Type B pancreatic cell (in vitro differentiated cells): ENCODE results near the gene ZNF169. TPM values are rescaled to one million over a fixed set of nuclear protein-coding genes. Genes with fewer than 3 reads are reported as not detected.
"Not testable (repeated sequence)": the region's sequence is repeated elsewhere in the genome, so short reads cannot be mapped to it uniquely, and the experiment has no call there.

Source experiments
- DNase-seq: peaks from one replicate; pipeline ENCODE4 v3.0.0; 2021; ENCODE audit warnings: mixed read lengths; ENCODE audit not compliant: unreplicated experiment; ENCODE audit errors: extremely low spot score
- H3K27ac Mint-ChIP-seq: 2 replicates; pipeline ENCODE4 v1.8.0; 2021; ENCODE audit warnings: mild to moderate bottlenecking, mixed read lengths
- H3K27me3 Mint-ChIP-seq: 2 replicates; pipeline ENCODE4 v1.8.0; 2021; ENCODE audit warnings: mixed read lengths
- H3K36me3 Mint-ChIP-seq: 2 replicates; pipeline ENCODE4 v1.8.0; 2021; ENCODE audit warnings: mixed read lengths
- H3K4me1 Mint-ChIP-seq: one replicate; pipeline ENCODE4 v1.8.0; 2021; ENCODE audit warnings: mixed read lengths; ENCODE audit not compliant: unreplicated experiment
- H3K4me3 Mint-ChIP-seq: 2 replicates; pipeline ENCODE4 v1.8.0; 2021; ENCODE audit warnings: mild to moderate bottlenecking, mixed read lengths
- H3K9me3 Mint-ChIP-seq: 2 replicates; pipeline ENCODE4 v1.8.0; 2021; ENCODE audit warnings: mixed read lengths
- total RNA-seq: library from RNA; stranded (reverse); gene quantifications from 2 replicates; pipeline ENCODE4 v1.2.1, GENCODE V29; 2021; ENCODE audit warnings: low replicate concordance
- TF ChIP-seq, protein P1 (sequence below): fragments of 200-600 bp; sonication (generic); conservative IDR thresholded peaks from 2 replicates; pipeline ENCODE4 v1.5.0; 2021; ENCODE audit warnings: antibody characterized with exemption, mild to moderate bottlenecking

Gene ZNF169
- total RNA-seq, 1 donor from 2014 or later: 6.6 TPM

DNA sequence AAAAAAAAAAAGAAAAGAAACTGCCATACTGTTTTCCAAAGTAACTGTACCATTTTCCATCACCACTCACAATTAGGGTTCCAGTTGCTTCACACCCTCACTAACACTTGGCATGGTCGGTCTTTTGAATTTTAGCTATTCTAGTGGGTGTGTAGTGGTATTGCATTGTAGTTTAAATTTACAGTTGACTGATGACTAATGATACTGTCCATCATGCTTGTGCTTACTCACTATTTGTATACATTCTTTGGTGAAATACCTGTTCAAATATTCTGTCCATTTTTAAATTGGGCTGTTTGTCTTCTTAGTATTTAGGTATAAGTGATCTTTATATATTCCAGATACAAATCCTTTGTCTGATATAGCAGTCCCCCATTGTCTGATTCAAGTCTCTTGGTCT is 36.2 kb upstream of the ZNF169 start:
- no peaks in the 10 kb centered on the region for H3K36me3 Mint-ChIP-seq
- no peak overlapping the region for H3K4me3 Mint-ChIP-seq
- TF ChIP-seq, protein P1, sequence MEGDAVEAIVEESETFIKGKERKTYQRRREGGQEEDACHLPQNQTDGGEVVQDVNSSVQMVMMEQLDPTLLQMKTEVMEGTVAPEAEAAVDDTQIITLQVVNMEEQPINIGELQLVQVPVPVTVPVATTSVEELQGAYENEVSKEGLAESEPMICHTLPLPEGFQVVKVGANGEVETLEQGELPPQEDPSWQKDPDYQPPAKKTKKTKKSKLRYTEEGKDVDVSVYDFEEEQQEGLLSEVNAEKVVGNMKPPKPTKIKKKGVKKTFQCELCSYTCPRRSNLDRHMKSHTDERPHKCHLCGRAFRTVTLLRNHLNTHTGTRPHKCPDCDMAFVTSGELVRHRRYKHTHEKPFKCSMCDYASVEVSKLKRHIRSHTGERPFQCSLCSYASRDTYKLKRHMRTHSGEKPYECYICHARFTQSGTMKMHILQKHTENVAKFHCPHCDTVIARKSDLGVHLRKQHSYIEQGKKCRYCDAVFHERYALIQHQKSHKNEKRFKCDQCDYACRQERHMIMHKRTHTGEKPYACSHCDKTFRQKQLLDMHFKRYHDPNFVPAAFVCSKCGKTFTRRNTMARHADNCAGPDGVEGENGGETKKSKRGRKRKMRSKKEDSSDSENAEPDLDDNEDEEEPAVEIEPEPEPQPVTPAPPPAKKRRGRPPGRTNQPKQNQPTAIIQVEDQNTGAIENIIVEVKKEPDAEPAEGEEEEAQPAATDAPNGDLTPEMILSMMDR: no peak
- DNase-seq: no peak
- no peaks in the 10 kb centered on the region for H3K4me1 Mint-ChIP-seq
- peaks cover 6% of the 10 kb centered on the region for H3K9me3 Mint-ChIP-seq
- H3K27ac Mint-ChIP-seq: no peak overlapping the region
- peaks cover 17% of the 10 kb centered on the region for H3K27me3 Mint-ChIP-seq

DNA sequence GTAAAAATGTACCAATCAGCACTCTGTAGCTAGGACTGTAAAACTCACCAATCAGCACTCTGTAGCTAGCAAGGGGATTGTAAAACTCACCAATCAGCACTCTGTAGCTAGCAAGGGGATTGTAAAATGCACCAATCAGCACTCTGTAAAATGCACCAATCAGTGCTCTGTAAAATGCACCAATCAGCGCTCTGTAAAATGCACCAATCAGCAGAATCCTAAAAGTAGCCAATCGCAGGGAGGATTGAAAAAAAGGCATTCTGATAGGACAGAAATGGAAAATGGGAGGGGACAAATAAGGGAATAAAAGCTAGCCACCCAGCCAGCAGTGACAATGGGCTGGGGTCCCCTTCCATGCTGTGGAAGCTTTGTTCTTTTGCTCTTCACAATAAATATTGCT is 33.7 kb upstream of the ZNF169 start:
- H3K9me3 Mint-ChIP-seq, H3K4me1 Mint-ChIP-seq, H3K4me3 Mint-ChIP-seq, H3K36me3 Mint-ChIP-seq, DNase-seq, H3K27ac Mint-ChIP-seq: not testable (repeated sequence)
- peaks cover 11% of the 10 kb centered on the region for H3K27me3 Mint-ChIP-seq

- H3K27ac Mint-ChIP-seq: no peak overlapping the region
- no peak for DNase-seq
- no peak overlapping the region for H3K4me3 Mint-ChIP-seq
- peaks cover 4% of the 10 kb centered on the region for H3K27me3 Mint-ChIP-seq
- TF ChIP-seq, protein P1: no peak
- no peaks in the 10 kb centered on the region for H3K4me1 Mint-ChIP-seq
- H3K9me3 Mint-ChIP-seq: peaks cover 6% of the 10 kb centered on the region
- no peaks in the 10 kb centered on the region for H3K36me3 Mint-ChIP-seq
Measured at GRCh38 chr9:94228616-94229015, 30.5 kb upstream of the ZNF169 start.

DNA sequence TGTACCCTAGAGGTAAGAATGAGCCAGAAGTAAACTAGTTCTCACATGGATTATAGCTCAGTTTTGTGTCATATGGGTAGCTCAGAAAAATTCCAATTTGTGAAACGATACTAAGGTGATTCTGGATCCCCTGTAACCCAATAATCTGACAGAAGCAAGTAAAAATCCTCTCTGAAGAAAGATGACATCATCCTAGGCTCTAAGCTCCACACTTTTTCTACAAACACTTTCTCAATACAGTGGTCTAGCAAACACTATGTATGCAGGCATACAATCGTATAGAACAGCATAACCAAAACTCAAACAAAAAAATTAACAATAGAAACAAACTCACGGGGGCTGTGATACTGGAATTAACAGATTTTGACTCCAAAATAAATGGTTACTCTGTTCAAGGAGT is 26.7 kb upstream of the ZNF169 start:
- no peaks in the 10 kb centered on the region for H3K36me3 Mint-ChIP-seq
- TF ChIP-seq, protein P1: no peak
- H3K27me3 Mint-ChIP-seq: peaks cover 4% of the 10 kb centered on the region
- no peaks in the 10 kb centered on the region for H3K4me1 Mint-ChIP-seq
- H3K27ac Mint-ChIP-seq: no peak overlapping the region
- DNase-seq: no peak
- H3K4me3 Mint-ChIP-seq: no peak overlapping the region
- no peaks in the 10 kb centered on the region for H3K9me3 Mint-ChIP-seq

DNA sequence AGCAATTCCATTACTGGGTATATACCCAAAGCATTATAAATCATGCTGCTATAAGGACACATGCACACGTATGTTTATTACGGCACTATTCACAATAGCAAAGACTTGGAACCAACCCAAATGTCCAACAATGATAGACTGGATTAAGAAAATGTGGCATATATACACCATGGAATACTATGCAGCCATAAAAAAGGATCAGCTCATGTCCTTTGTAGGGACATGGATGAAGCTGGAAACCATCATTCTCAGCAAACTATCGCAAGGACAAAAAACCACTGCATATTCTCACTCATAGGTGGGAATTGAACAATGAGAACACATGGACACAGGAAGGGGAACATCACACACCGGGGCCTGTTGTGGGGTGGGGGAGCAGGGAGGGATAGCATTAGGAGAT is 18.0 kb upstream of the ZNF169 start:
- H3K27ac Mint-ChIP-seq, H3K27me3 Mint-ChIP-seq, H3K4me3 Mint-ChIP-seq, H3K36me3 Mint-ChIP-seq, H3K4me1 Mint-ChIP-seq, DNase-seq, H3K9me3 Mint-ChIP-seq: not testable (repeated sequence)

GRCh38 chr9:94245651-94246050 is 13.4 kb upstream of the ZNF169 start:
- Mint-ChIP-seq H3K4me1 (no peaks in the 10 kb centered on the region), H3K27me3 (peaks cover 7% of the 10 kb centered on the region), H3K27ac (no peak overlapping the region), H3K4me3 (no peak overlapping the region), H3K9me3 (no peaks in the 10 kb centered on the region), H3K36me3 (no peaks in the 10 kb centered on the region)
- TF ChIP-seq, protein P1: no peak
- no peak for DNase-seq

GRCh38 chr9:94250456-94250855 is 8.6 kb upstream of the ZNF169 start:
- H3K36me3 Mint-ChIP-seq: no peaks in the 10 kb centered on the region
- no peak overlapping the region for H3K4me3 Mint-ChIP-seq
- TF ChIP-seq, protein P1: no peak
- H3K9me3 Mint-ChIP-seq: no peaks in the 10 kb centered on the region
- DNase-seq: no peak
- peaks cover 7% of the 10 kb centered on the region for H3K27me3 Mint-ChIP-seq
- no peaks in the 10 kb centered on the region for H3K4me1 Mint-ChIP-seq
- H3K27ac Mint-ChIP-seq: no peak overlapping the region
